Dendritic cell treated with granulocyte-macrophage colony-stimulating factor and Interleukin-4, amounts not matched to agents 40 ng/mL and 50 ng/mL, for 4 days (primary cell): ENCODE results near the gene AIFM3.

Experiments used
- H3K27ac Mint-ChIP-seq: one replicate; pipeline ENCODE4 v1.8.0; 2022; ENCODE audit warnings: mild to moderate bottlenecking, mixed read lengths
- H3K27me3 Mint-ChIP-seq: one replicate; pipeline ENCODE4 v1.8.0; 2022; ENCODE audit warnings: mild to moderate bottlenecking, mixed read lengths
- H3K36me3 Mint-ChIP-seq: one replicate; pipeline ENCODE4 v1.8.0; 2022; ENCODE audit warnings: low read depth, mixed read lengths
- H3K4me1 Mint-ChIP-seq: one replicate; pipeline ENCODE4 v1.8.0; 2022; ENCODE audit warnings: low read depth, mixed read lengths
- H3K4me3 Mint-ChIP-seq: one replicate; pipeline ENCODE4 v1.8.0; 2022; ENCODE audit warnings: mild to moderate bottlenecking, moderate library complexity, mixed read lengths
- H3K9me3 Mint-ChIP-seq: one replicate; pipeline ENCODE4 v1.8.0; 2022; ENCODE audit warnings: mixed read lengths
- intact Hi-C: fragments of 100-400 bp; cut with micrococcal nuclease; formaldehyde crosslinking; loops from one replicate; pipeline ENCODE4 v1.15.0; 2022

Gene AIFM3

GRCh38 chr22:21014726-21015465 is 47.8 kb downstream of the AIFM3 start, which contains the start of gene P2RX6:
Gene P2RX6, plus strand, starts transcription at chr22:21015165. Its CDS starts 10 bp downstream, at chr22:21015175.
- no peaks in the 10 kb centered on the region for H3K36me3 Mint-ChIP-seq
- H3K27me3 Mint-ChIP-seq: peaks cover 46% of the 10 kb centered on the region
- H3K4me1 Mint-ChIP-seq: peaks cover 18% of the 10 kb centered on the region
- H3K27ac Mint-ChIP-seq: peak within 1 kb of the TSS; percentile 81
- peak within 1 kb of the TSS; percentile 71 for H3K4me3 Mint-ChIP-seq
- intact Hi-C loops: no loop called here
- H3K9me3 Mint-ChIP-seq: no peaks in the 10 kb centered on the region

GRCh38 chr22:21015466-21016006 is 48.5 kb downstream of the AIFM3 start:
- Mint-ChIP-seq H3K9me3 (no peaks in the 10 kb centered on the region), H3K27me3 (peaks cover 50% of the 10 kb centered on the region), H3K27ac (peak overlapping the region; percentile 81), H3K4me3 (peak overlapping the region; percentile 71), H3K36me3 (no peaks in the 10 kb centered on the region), H3K4me1 (peaks cover 18% of the 10 kb centered on the region)
- intact Hi-C loops: no loop called here

- intact Hi-C loops: no loop called here
- peaks cover 52% of the 10 kb centered on the region for H3K27me3 Mint-ChIP-seq
- no peak overlapping the region for H3K27ac Mint-ChIP-seq
- no peaks in the 10 kb centered on the region for H3K9me3 Mint-ChIP-seq
- peaks cover 18% of the 10 kb centered on the region for H3K4me1 Mint-ChIP-seq
- H3K36me3 Mint-ChIP-seq: no peaks in the 10 kb centered on the region
- no peak overlapping the region for H3K4me3 Mint-ChIP-seq
Observed at GRCh38 chr22:21016644-21017420, 49.8 kb downstream of the AIFM3 start.

GRCh38 chr22:21018314-21018713 is 51.3 kb downstream of the AIFM3 start:
- H3K36me3 Mint-ChIP-seq: no peaks in the 10 kb centered on the region
- H3K4me3 Mint-ChIP-seq: no peak overlapping the region
- H3K27me3 Mint-ChIP-seq: peaks cover 51% of the 10 kb centered on the region
- peaks cover 18% of the 10 kb centered on the region for H3K4me1 Mint-ChIP-seq
- no peak overlapping the region for H3K27ac Mint-ChIP-seq
- H3K9me3 Mint-ChIP-seq: no peaks in the 10 kb centered on the region
- intact Hi-C loops: no loop called here

- Mint-ChIP-seq H3K4me1 (no peaks in the 10 kb centered on the region), H3K36me3 (no peaks in the 10 kb centered on the region), H3K4me3 (no peak overlapping the region), H3K27ac (no peak overlapping the region), H3K9me3 (no peaks in the 10 kb centered on the region), H3K27me3 (peaks cover 34% of the 10 kb centered on the region)
- intact Hi-C loops: no loop called here
Observed at GRCh38 chr22:21020802-21021429, 53.9 kb downstream of the AIFM3 start.

- Mint-ChIP-seq H3K36me3 (no peaks in the 10 kb centered on the region), H3K9me3 (no peaks in the 10 kb centered on the region), H3K4me3 (no peak overlapping the region), H3K27me3 (peaks cover 21% of the 10 kb centered on the region), H3K4me1 (no peaks in the 10 kb centered on the region), H3K27ac (peak overlapping the region; percentile 7)
- intact Hi-C loops: no loop called here
Observed at GRCh38 chr22:21022507-21022906, 55.5 kb downstream of the AIFM3 start.

- intact Hi-C loops: no loop called here
Observed at GRCh38 chr22:21022955-21023614, 56.0 kb downstream of the AIFM3 start.

GRCh38 chr22:21025266-21025665 is 58.2 kb downstream of the AIFM3 start:
- intact Hi-C loops: no loop called here
- Mint-ChIP-seq H3K4me3 (no peak overlapping the region), H3K9me3 (no peaks in the 10 kb centered on the region), H3K4me1 (no peaks in the 10 kb centered on the region), H3K36me3 (no peaks in the 10 kb centered on the region), H3K27me3 (peaks cover 13% of the 10 kb centered on the region), H3K27ac (no peak overlapping the region)

More at GRCh38 chr22:21022955-21023614, 56.0 kb downstream of the AIFM3 start:
- Mint-ChIP-seq H3K36me3 (no peaks in the 10 kb centered on the region), H3K9me3 (no peaks in the 10 kb centered on the region), H3K27ac (peak overlapping the region; percentile 7), H3K27me3 (peaks cover 19% of the 10 kb centered on the region), H3K4me3 (no peak overlapping the region), H3K4me1 (no peaks in the 10 kb centered on the region)

GRCh38 chr22:21025763-21026755 is 59.0 kb downstream of the AIFM3 start:
- Mint-ChIP-seq H3K4me1 (no peaks in the 10 kb centered on the region), H3K9me3 (no peaks in the 10 kb centered on the region), H3K4me3 (no peak overlapping the region), H3K27ac (no peak overlapping the region), H3K36me3 (no peaks in the 10 kb centered on the region), H3K27me3 (peaks cover 18% of the 10 kb centered on the region)
- intact Hi-C loops: no loop called here

- Mint-ChIP-seq H3K4me1 (no peaks in the 10 kb centered on the region), H3K27me3 (peaks cover 25% of the 10 kb centered on the region), H3K4me3 (no peak overlapping the region), H3K27ac (no peak overlapping the region), H3K36me3 (no peaks in the 10 kb centered on the region), H3K9me3 (no peaks in the 10 kb centered on the region)
- intact Hi-C loops: no loop called here
Observed at GRCh38 chr22:21026783-21027692, 60.0 kb downstream of the AIFM3 start.

- Mint-ChIP-seq H3K9me3 (no peaks in the 10 kb centered on the region), H3K4me3 (no peak overlapping the region), H3K27ac (no peak overlapping the region), H3K27me3 (peaks cover 36% of the 10 kb centered on the region), H3K36me3 (no peaks in the 10 kb centered on the region), H3K4me1 (no peaks in the 10 kb centered on the region)
- intact Hi-C loops: no loop called here
Observed at GRCh38 chr22:21028277-21029251, 61.5 kb downstream of the AIFM3 start.
